Erythroblast (primary cell): ENCODE data around the gene UBL4B.

ENCODE experiments used
- GATA1 ChIP-seq: IDR thresholded peaks from 2 replicates; pipeline ENCODE4 v1.6.1; 2011; ENCODE audit warnings: low read depth, mild to moderate bottlenecking, control low read depth, low read length, moderate library complexity
- POLR2A ChIP-seq: IDR thresholded peaks from 2 replicates; pipeline ENCODE4 v1.6.1; 2011; ENCODE audit warnings: mild to moderate bottlenecking, low read length

GRCh38 chr1:110107867-110108469, 4.3 kb upstream of the UBL4B start:
- TF ChIP-seq POLR2A, result no peak
- TF ChIP-seq GATA1, result no peak
